Common myeloid progenitor, CD34-positive (primary cell): ENCODE data around the gene PFN3.

Experiments
- CTCF ChIA-PET: fragments of 350-600 bp; sonication (Branson Sonifier 250); formaldehyde crosslinking; loops from one replicate; lab custom pipeline; 2021; ENCODE audit warnings: antibody characterized with exemption; lab: Charles Lee
- POLR2A ChIA-PET: fragments of 350-600 bp; sonication (Branson Sonifier 250); formaldehyde crosslinking; loops from one replicate; lab custom pipeline; 2021; ENCODE audit warnings: antibody characterized with exemption; lab: Charles Lee
- DNase-seq, 3 donors: peaks; one replicate each; pipeline versions ENCODE4 v3.0.0 to v3.0.0-alpha.2; 2013
- H3K27ac ChIP-seq, 2 experiments: 1 replicate in 1 of 2; 2 replicates in 1 of 2; pipeline ENCODE4 v1.7.0; 2013; ENCODE audit warnings: inconsistent platforms in 2 of 2, low read length in 2 of 2, mild to moderate bottlenecking in 2 of 2, low read depth in 1 of 2, moderate library complexity in 1 of 2; ENCODE audit not compliant: severe bottlenecking in 2 of 2, insufficient read depth in 1 of 2, poor library complexity in 1 of 2
- H3K27me3 ChIP-seq, 5 experiments: replicated peaks in 2 of 5; 1 replicate in 3 of 5; 2 replicates in 2 of 5; pipeline versions ENCODE4 v1.6.1 to v1.7.0; 2013; ENCODE audit warnings: low read length in 4 of 5, mild to moderate bottlenecking in 2 of 5, moderate library complexity in 2 of 5, inconsistent platforms in 1 of 5; ENCODE audit not compliant: insufficient read depth in 5 of 5, control insufficient read depth in 4 of 5
- H3K36me3 ChIP-seq, 4 experiments: 1 replicate in 2 of 4; 2 replicates in 2 of 4; pipeline versions ENCODE4 v1.6.1 to v1.7.0; 2013; ENCODE audit warnings: low read length in 3 of 4, control low read depth in 1 of 4, mild to moderate bottlenecking in 1 of 4; ENCODE audit not compliant: control insufficient read depth in 4 of 4, insufficient read depth in 4 of 4
- H3K4me1 ChIP-seq, 4 experiments: 1 replicate in 3 of 4; 2 replicates in 1 of 4; pipeline versions ENCODE4 v1.6.1 to v1.7.1; 2013; ENCODE audit warnings: low read length in 3 of 4, mild to moderate bottlenecking in 3 of 4, control low read depth in 1 of 4, inconsistent platforms in 1 of 4, moderate library complexity in 1 of 4; ENCODE audit not compliant: control insufficient read depth in 4 of 4, insufficient read depth in 4 of 4; ENCODE audit errors: control extremely low read depth in 1 of 4
- H3K4me3 ChIP-seq, 7 experiments: 1 replicate in 4 of 7; 2 replicates in 3 of 7; pipeline versions ENCODE4 v1.5.1 to v1.7.0; 2013; ENCODE audit warnings: mild to moderate bottlenecking in 7 of 7, low read length in 6 of 7, moderate library complexity in 6 of 7, inconsistent platforms in 2 of 7, low read depth in 2 of 7, control low read depth in 1 of 7; ENCODE audit not compliant: insufficient read depth in 4 of 7, control insufficient read depth in 1 of 7; ENCODE audit errors: extremely low read depth in 1 of 7
- H3K9me3 ChIP-seq, 5 experiments: 1 replicate in 4 of 5; 2 replicates in 1 of 5; pipeline versions ENCODE4 v1.6.1 to v1.7.1; 2013; ENCODE audit warnings: low read length in 4 of 5, mild to moderate bottlenecking in 2 of 5, inconsistent platforms in 1 of 5, low read depth in 1 of 5, moderate library complexity in 1 of 5; ENCODE audit not compliant: control insufficient read depth in 4 of 5, insufficient read depth in 2 of 5; ENCODE audit errors: control extremely low read depth in 1 of 5
- WGBS: methylation state at CpG from one replicate; pipeline ENCODE4 v1.1.5; 2013; ENCODE audit not compliant: insufficient coverage; 5-methylcytosine and 5-hydroxymethylcytosine counted together

Gene PFN3

DNA sequence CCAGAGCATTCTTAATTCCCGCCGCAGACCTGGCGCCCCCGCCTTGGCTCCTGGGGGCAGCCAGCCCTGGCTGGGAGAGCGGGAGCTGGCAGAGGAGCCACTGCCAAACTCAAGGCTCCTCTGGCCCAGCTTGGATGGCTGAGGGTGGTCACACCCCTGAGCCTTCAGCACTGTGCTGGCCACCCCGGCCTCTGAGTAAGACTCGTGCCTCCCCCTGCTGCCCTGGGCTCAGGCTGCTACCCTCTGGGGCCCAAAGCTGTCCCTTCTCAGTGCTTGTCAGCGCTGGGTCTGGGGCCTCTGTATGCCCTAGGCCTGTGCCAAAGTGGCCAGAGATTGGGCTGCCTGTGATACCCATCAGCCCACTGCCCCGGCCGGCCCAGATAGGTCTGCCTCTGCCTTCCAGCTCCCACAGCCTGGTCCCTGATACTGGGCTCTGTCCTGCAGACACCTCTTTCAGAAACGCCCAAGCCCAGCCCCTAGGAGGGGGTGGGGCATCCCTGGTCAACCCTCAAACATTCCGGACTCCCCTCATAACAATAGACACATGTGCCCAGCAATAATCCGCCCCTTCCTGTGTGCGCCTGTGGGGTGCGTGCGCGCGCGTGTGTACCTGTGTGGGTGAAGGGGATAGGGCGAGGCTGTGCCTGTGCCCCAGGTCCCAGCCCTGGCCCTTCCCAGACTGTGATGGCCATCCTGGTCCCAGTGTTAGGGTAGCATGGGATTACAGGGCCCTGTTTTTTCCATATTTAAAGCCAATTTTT is 41.8 kb upstream of the PFN3 start:
- no peaks in the 10 kb centered on the region for H3K27me3 ChIP-seq
- H3K4me3 ChIP-seq, result no peak overlapping the region
- H3K4me1 ChIP-seq, result peaks cover 0 to 26% (median 12%) of the 10 kb centered on the region in 4 experiments
- no peak overlapping the region for H3K27ac ChIP-seq
- no peak for DNase-seq
- ChIA-PET CTCF (interaction anchor here (0.9 to 26.2 kb wide), 5 partner anchors 12 to 52 kb away, joined by 3 to 509 read pairs (median 104); partner anchors contain the start of genes F12, GRK6 and PFN3), POLR2A (interaction anchor here (0.6 kb wide), 1 partner anchor 11 kb away, joined by 3 read pairs; no protein-coding TSS in a partner anchor)
- H3K36me3 ChIP-seq, result peaks cover 12 to 62% (median 44%) of the 10 kb centered on the region in 4 experiments
- WGBS, result 92% methylated on average over 11 of the region's 20 CpGs
- no peaks in the 10 kb centered on the region for H3K9me3 ChIP-seq

DNA sequence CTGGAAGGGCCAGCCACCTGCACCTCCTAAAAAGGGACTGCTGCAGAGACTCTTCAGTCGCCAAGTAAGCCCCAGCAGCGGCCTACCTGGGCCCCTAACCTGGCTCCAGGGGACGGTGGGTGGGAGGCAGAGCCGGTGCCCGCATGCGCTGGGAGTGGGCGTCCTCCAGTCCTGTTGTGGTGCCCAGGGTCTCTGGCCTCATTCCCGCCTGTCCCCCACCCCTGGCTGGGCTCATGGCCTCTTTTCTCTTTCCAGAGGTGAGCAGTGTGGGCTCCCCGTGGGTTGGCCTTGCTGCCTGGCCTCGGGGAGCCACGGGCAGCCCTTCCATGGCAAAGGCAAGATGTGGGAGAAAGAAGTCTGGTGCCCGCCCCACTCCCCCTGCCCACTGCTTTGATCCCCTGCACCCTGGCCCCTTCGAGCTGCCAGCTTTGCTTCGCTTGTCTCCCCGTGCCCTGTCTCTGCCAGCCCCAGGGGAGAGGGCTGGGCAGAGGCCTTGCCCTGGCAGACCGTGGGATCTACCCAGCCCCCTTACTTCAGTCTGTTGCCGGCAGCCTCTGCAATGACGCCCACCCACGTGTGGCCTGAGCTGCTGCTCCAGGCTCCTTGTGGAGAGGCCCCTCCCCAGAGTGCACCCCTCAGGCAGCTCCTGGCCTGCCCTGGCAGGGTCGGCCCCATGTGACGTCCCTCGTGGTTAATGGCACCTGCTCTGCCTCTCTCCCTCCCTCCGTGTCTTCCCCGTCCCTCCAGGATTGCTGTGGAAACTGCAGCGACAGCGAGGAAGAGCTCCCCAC is 40.7 kb upstream of the PFN3 start:
- no peak overlapping the region for H3K4me3 ChIP-seq
- peaks cover 0 to 18% (median 5%) of the 10 kb centered on the region in 4 experiments for H3K4me1 ChIP-seq
- H3K9me3 ChIP-seq, result no peaks in the 10 kb centered on the region
- H3K27ac ChIP-seq, result no peak overlapping the region
- WGBS, result 93% methylated on average over 22 of the region's 26 CpGs
- ChIA-PET POLR2A (interaction anchor here (0.6 to 2.6 kb wide), 4 partner anchors 7 to 30 kb away, joined by 3 to 8 read pairs (median 5); no protein-coding TSS in a partner anchor), CTCF (interaction anchor here (0.9 to 26.2 kb wide), 5 partner anchors 13 to 50 kb away, joined by 3 to 509 read pairs (median 104); partner anchors contain the start of genes F12, GRK6 and PFN3)
- no peaks in the 10 kb centered on the region for H3K27me3 ChIP-seq
- no peak for DNase-seq
- H3K36me3 ChIP-seq, result peaks cover 14 to 71% (median 52%) of the 10 kb centered on the region in 4 experiments

- peaks cover 0 to 10% (median 0%) of the 10 kb centered on the region in 4 experiments for H3K4me1 ChIP-seq
- 91% methylated on average over 24 of the region's 24 CpGs for WGBS
- ChIA-PET CTCF (interaction anchor here (0.8 to 26.2 kb wide), 5 partner anchors 10 to 50 kb away, joined by 3 to 509 read pairs (median 104); partner anchors contain the start of genes F12, GRK6 and PFN3), POLR2A (interaction anchor here (0.8 to 2.6 kb wide), 3 partner anchors 8 to 29 kb away, joined by 4 to 8 read pairs (median 6); no protein-coding TSS in a partner anchor)
- H3K4me3 ChIP-seq, result no peak overlapping the region
- no peak for DNase-seq
- H3K27me3 ChIP-seq, result no peaks in the 10 kb centered on the region
- H3K27ac ChIP-seq, result no peak overlapping the region
- H3K9me3 ChIP-seq, result no peaks in the 10 kb centered on the region
- peaks cover 16 to 79% (median 59%) of the 10 kb centered on the region in 4 experiments for H3K36me3 ChIP-seq
Measured at GRCh38 chr5:177440211-177440989, 39.9 kb upstream of the PFN3 start.

DNA sequence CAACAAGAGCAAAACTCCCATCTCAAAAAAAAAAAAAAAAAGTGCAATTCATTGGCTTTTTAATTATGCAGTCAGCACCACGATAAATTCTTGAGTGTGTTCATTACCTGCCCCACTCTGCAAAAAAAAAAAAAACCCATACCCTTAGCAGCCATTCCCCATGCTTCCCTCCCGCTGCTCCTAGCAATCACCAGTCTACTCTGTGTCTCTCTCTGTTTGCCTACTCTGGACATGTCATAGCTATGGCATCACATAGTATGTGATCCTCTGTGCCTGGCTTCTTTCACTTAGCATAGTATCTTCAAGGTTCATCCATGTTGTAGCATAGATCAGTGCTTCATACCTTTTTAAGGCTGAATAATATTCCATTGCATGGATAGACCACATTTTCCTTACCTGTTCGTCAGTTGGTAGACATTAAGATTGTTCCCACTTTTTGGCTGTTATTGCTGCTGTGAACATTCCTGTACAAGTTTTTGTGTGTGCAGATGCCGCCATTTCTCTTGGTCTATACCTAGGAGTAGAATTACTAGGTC is 39.1 kb upstream of the PFN3 start:
- no peak for DNase-seq
- no peaks in the 10 kb centered on the region for H3K9me3 ChIP-seq
- POLR2A ChIA-PET, result interaction anchor here (2.6 kb wide), 1 partner anchor 11 kb away, joined by 8 read pairs; no protein-coding TSS in a partner anchor
- H3K36me3 ChIP-seq, result peaks cover 19 to 87% (median 67%) of the 10 kb centered on the region in 4 experiments
- H3K27me3 ChIP-seq, result no peaks in the 10 kb centered on the region
- CTCF ChIA-PET, result interaction anchor here (0.8 to 26.2 kb wide), 5 partner anchors 11 to 49 kb away, joined by 3 to 509 read pairs (median 104); partner anchors contain the start of genes F12, GRK6 and PFN3
- no peak overlapping the region for H3K4me3 ChIP-seq
- H3K27ac ChIP-seq, result no peak overlapping the region
- 100% methylated on average over 2 of the region's 4 CpGs for WGBS
- H3K4me1 ChIP-seq, result peaks cover 0 to 2% (median 0%) of the 10 kb centered on the region in 4 experiments

DNA sequence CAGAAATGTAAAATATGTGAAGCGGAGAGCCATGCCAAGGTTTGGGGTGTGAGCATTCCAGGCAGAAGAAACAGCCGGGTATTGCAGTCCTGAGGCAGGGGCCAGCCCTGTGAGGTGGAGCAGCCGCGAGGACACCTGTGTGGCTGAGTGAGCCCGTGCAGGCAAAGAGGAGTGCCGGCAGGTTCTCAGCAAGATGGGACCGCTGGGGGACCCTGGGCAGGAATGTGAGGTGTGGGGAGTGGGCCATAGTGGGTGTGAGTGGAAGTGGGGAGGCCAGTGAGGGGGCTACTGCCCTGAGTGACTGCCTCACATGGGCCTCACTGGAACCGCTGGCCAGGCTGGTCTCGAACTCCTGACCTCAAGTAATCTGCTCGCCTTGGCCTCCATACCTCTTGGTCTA is 38.0 kb upstream of the PFN3 start:
- POLR2A ChIA-PET, result interaction anchor here (2.6 kb wide), 1 partner anchor 9 kb away, joined by 8 read pairs; no protein-coding TSS in a partner anchor

GRCh38 chr5:177437623-177438022 is 37.2 kb upstream of the PFN3 start:
- no peak for DNase-seq
- H3K27ac ChIP-seq, result no peak overlapping the region
- peaks cover 19 to 94% (median 82%) of the 10 kb centered on the region in 4 experiments for H3K36me3 ChIP-seq
- ChIA-PET POLR2A (interaction anchor here (1.3 kb wide), 1 partner anchor 33 kb away, joined by 4 read pairs; no protein-coding TSS in a partner anchor), CTCF (interaction anchor here (1.1 to 26.2 kb wide), 8 partner anchors 10 to 61 kb away, joined by 3 to 509 read pairs (median 4); partner anchors contain the start of genes F12 and PFN3)
- H3K4me3 ChIP-seq, result no peak overlapping the region
- H3K4me1 ChIP-seq, result peaks cover 0 to 5% (median 3%) of the 10 kb centered on the region in 4 experiments
- no peaks in the 10 kb centered on the region for H3K9me3 ChIP-seq
- H3K27me3 ChIP-seq, result no peaks in the 10 kb centered on the region
- 91% methylated on average over 4 of the region's 4 CpGs for WGBS

More for the DNA sequence above, 38.0 kb upstream of the PFN3 start:
- Histone ChIP-seq H3K4me1 (no peaks in the 10 kb centered on the region), H3K9me3 (no peaks in the 10 kb centered on the region), H3K4me3 (no peak overlapping the region), H3K36me3 (peaks cover 19 to 94% (median 77%) of the 10 kb centered on the region in 4 experiments), H3K27me3 (no peaks in the 10 kb centered on the region), H3K27ac (no peak overlapping the region)
- DNase-seq, result no peak
- CTCF ChIA-PET, result interaction anchor here (12.1 to 26.2 kb wide), 3 partner anchors 15 to 35 kb away, joined by 104 to 509 read pairs (median 387); partner anchors contain the start of genes F12, GRK6 and PFN3
- 96% methylated on average over 8 of the region's 10 CpGs for WGBS
